PC-9 (cell line): ENCODE results near the gene ZRANB2. TPM values are rescaled to one million over a fixed set of nuclear protein-coding genes. Genes with fewer than 3 reads are reported as not detected.

Experiments
- BruUV-seq: library from RNA; stranded (reverse); fragments of 400-500 nt; replicated peaks from 2 replicates; lab custom pipeline; 2021; lab: Mats Ljungman, UMichigan
- CTCF ChIA-PET: fragments of 300-600 bp; sonication (Branson Sonifier 250); formaldehyde crosslinking; loops from one replicate; lab custom pipeline; 2022; ENCODE audit warnings: antibody characterized with exemption; lab: Charles Lee
- POLR2A ChIA-PET: fragments of 300-600 bp; sonication (Branson Sonifier 250); formaldehyde crosslinking; loops from one replicate; lab custom pipeline; 2022; ENCODE audit warnings: antibody characterized with exemption; ENCODE audit not compliant: unreplicated experiment; lab: Charles Lee
- DNase-seq, 2 experiments: peaks; one replicate each; pipeline versions ENCODE4 v3.0.0 to v3.0.0-alpha.2; 2015 to 2022; ENCODE audit warnings: mixed read lengths in 1 of 2
- H2AFZ ChIP-seq: fragments of 200-600 bp; sonication (generic); 2 replicates; pipeline ENCODE4 v1.8.1; 2017; ENCODE audit warnings: antibody characterized with exemption
- H3F3A ChIP-seq: fragments of 200-600 bp; sonication (generic); 2 replicates; pipeline ENCODE4 v1.8.1; 2017; ENCODE audit warnings: antibody characterized with exemption, mild to moderate bottlenecking, low read depth; ENCODE audit not compliant: insufficient read depth
- H3K27ac ChIP-seq: fragments of 200-600 bp; sonication (generic); 2 replicates; pipeline ENCODE4 v1.6.1; 2016; ENCODE audit warnings: mixed run types
- H3K27me3 ChIP-seq: fragments of 200-600 bp; sonication (generic); 2 replicates; pipeline ENCODE4 v1.6.1; 2016; ENCODE audit warnings: low read depth, mixed run types; ENCODE audit not compliant: insufficient read depth
- H3K36me3 ChIP-seq: fragments of 200-600 bp; sonication (generic); 2 replicates; pipeline ENCODE4 v1.6.1; 2016; ENCODE audit warnings: low read depth, mixed run types
- H3K4me1 ChIP-seq: fragments of 200-600 bp; sonication (generic); replicated peaks from 2 replicates; pipeline ENCODE4 v1.6.1; 2016; ENCODE audit warnings: mixed run types; ENCODE audit not compliant: insufficient read depth
- H3K4me2 ChIP-seq: fragments of 200-600 bp; sonication (generic); 2 replicates; pipeline ENCODE4 v1.6.1; 2017; ENCODE audit warnings: mixed run types
- H3K4me3 ChIP-seq: fragments of 200-600 bp; sonication (generic); 2 replicates; pipeline ENCODE4 v1.6.1; 2016; ENCODE audit warnings: mixed run types
- H3K79me2 ChIP-seq: fragments of 200-600 bp; sonication (generic); 2 replicates; pipeline ENCODE4 v1.6.1; 2017; ENCODE audit warnings: low read depth, mixed run types
- H3K9me2 ChIP-seq: fragments of 200-600 bp; sonication (generic); 2 replicates; pipeline ENCODE4 v1.8.1; 2017; ENCODE audit warnings: mild to moderate bottlenecking; ENCODE audit not compliant: insufficient read depth
- H3K9me3 ChIP-seq: fragments of 200-600 bp; sonication (generic); 2 replicates; pipeline ENCODE4 v1.8.1; 2016; ENCODE audit warnings: low read depth; ENCODE audit not compliant: insufficient read depth
- H4K20me1 ChIP-seq: fragments of 200-600 bp; sonication (generic); 2 replicates; pipeline ENCODE4 v1.8.1; 2017; ENCODE audit not compliant: insufficient read depth
- EZH2 ChIP-seq: fragments of 200-600 bp; sonication (generic); IDR thresholded peaks from 2 replicates; pipeline ENCODE4 v1.8.0; 2017; ENCODE audit warnings: antibody characterized with exemption, low read depth
- intact Hi-C: fragments of 100-400 bp; cut with micrococcal nuclease; formaldehyde crosslinking; loops from one replicate; pipeline ENCODE4 v1.10.0; 2022; ENCODE audit not compliant: unreplicated experiment
- total RNA-seq: library from RNA; stranded (reverse); gene quantifications from 2 replicates; pipeline ENCODE4 v1.2.3, GENCODE V29; 2021
- TF ChIP-seq, protein P1 (sequence below): fragments of 200-600 bp; sonication (generic); conservative IDR thresholded peaks from 2 replicates; pipeline ENCODE4 v1.6.1; 2017; ENCODE audit warnings: mixed run types, antibody characterized with exemption, mild to moderate bottlenecking, moderate library complexity

Gene ZRANB2
- total RNA-seq, 1 experiment from 2014 or later, result 79.6 TPM

DNA sequence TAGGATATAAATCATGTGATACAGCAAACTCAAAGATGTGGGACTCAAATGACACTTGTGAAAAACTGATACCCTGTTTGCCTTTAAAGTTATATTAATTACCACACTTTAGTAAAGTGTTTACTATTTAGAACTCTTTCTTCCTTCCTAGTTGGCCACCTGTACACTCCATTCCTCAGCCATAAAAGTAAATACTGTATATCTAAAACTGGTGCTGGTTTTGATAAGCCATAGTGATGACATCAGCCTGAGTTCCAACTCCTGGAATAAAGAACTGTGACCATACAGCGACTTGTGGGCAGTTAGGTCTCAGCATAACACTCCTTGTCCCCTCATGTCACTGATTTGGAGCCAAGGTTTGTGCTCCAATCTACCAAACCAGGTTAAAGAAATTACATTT is 36.0 kb downstream of the ZRANB2 start:
- DNase-seq, result no peak
- H2AFZ ChIP-seq, result no peak overlapping the region; the same call in 1 of the 2 replicates
- intact Hi-C loops, result no loop called here
- no TSS peak for BruUV-seq
- no peaks in the 10 kb centered on the region for H3K4me1 ChIP-seq
- TF ChIP-seq EZH2, result no peak
- TF ChIP-seq, protein P1, sequence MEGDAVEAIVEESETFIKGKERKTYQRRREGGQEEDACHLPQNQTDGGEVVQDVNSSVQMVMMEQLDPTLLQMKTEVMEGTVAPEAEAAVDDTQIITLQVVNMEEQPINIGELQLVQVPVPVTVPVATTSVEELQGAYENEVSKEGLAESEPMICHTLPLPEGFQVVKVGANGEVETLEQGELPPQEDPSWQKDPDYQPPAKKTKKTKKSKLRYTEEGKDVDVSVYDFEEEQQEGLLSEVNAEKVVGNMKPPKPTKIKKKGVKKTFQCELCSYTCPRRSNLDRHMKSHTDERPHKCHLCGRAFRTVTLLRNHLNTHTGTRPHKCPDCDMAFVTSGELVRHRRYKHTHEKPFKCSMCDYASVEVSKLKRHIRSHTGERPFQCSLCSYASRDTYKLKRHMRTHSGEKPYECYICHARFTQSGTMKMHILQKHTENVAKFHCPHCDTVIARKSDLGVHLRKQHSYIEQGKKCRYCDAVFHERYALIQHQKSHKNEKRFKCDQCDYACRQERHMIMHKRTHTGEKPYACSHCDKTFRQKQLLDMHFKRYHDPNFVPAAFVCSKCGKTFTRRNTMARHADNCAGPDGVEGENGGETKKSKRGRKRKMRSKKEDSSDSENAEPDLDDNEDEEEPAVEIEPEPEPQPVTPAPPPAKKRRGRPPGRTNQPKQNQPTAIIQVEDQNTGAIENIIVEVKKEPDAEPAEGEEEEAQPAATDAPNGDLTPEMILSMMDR, result no peak
- H3K9me2 ChIP-seq, result no peaks in the 10 kb centered on the region
- H4K20me1 ChIP-seq, result no peaks in the 10 kb centered on the region
- ChIA-PET POLR2A (no interaction called here), CTCF (no interaction called here)
- H3K4me3 ChIP-seq, result no peak overlapping the region
- no peaks in the 10 kb centered on the region; the same call in 1 of the 2 replicates for H3K9me3 ChIP-seq
- no peak overlapping the region for H3K4me2 ChIP-seq
- H3K79me2 ChIP-seq, result no peaks in the 10 kb centered on the region
- H3K36me3 ChIP-seq, result no peaks in the 10 kb centered on the region
- H3K27ac ChIP-seq, result no peak overlapping the region
- H3F3A ChIP-seq, result no peaks in the 10 kb centered on the region
- no peaks in the 10 kb centered on the region for H3K27me3 ChIP-seq

DNA sequence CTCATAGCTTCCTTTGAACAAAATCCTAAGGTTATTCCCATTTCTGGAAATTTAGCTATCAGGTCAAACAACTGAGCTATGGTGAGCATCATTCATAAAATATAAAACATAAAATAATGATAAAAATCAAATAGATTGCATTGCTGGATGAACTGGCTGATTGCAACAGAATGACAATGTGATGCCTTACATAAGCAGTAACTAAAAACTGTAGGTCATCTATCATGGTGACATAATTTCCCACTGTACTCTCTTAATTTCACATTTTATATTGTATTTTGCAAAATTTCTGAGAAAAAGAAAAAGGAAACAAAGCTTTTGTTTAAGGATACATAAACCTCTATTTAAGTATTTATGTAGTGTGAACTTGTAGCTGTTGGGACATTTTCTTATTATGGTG is 37.8 kb downstream of the ZRANB2 start:
- no TSS peak for BruUV-seq
- H3K27ac ChIP-seq, result no peak overlapping the region
- no peaks in the 10 kb centered on the region; the same call in 1 of the 2 replicates for H3K9me3 ChIP-seq
- H3F3A ChIP-seq, result no peaks in the 10 kb centered on the region
- no peaks in the 10 kb centered on the region for H3K27me3 ChIP-seq
- H3K9me2 ChIP-seq, result no peaks in the 10 kb centered on the region
- TF ChIP-seq, protein P1, result no peak
- no peak for TF ChIP-seq EZH2
- POLR2A ChIA-PET, result no interaction called here
- H3K4me1 ChIP-seq, result no peaks in the 10 kb centered on the region
- H2AFZ ChIP-seq, result no peak overlapping the region
- no peak for DNase-seq
- no peaks in the 10 kb centered on the region for H4K20me1 ChIP-seq
- no peak overlapping the region for H3K4me2 ChIP-seq
- intact Hi-C loops, result no loop called here
- H3K79me2 ChIP-seq, result no peaks in the 10 kb centered on the region
- H3K36me3 ChIP-seq, result no peaks in the 10 kb centered on the region
- CTCF ChIA-PET, result no interaction called here
- H3K4me3 ChIP-seq, result no peak overlapping the region

DNA sequence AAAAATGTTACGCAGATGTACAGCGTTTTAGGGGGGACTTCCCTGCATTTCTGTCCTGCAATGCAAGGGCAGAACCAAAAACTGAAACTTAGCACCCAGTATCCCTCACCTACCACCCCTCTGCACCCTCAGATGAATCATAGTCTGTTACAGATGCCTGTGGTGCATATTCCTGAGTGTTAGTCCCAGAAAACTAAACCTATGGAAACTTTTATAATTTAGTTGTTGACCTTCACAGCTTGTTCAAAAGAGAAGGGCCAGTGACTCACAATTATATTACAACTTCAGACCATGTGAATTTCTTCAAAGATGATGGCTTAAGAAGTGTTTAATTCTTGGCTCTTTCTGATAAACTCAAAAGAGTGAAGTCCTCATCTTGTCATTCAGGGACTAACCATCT is 39.0 kb downstream of the ZRANB2 start:
- H3F3A ChIP-seq, result no peaks in the 10 kb centered on the region
- no peak overlapping the region for H2AFZ ChIP-seq
- H3K27ac ChIP-seq, result no peak overlapping the region
- ChIA-PET CTCF (no interaction called here), POLR2A (interaction anchor here (0.5 kb wide), 1 partner anchor 81 kb away, joined by 4 read pairs; no protein-coding TSS in a partner anchor)
- no peak overlapping the region for H3K4me2 ChIP-seq
- H4K20me1 ChIP-seq, result no peaks in the 10 kb centered on the region
- intact Hi-C loops, result no loop called here
- TF ChIP-seq, protein P1, result no peak
- TF ChIP-seq EZH2, result no peak
- no peaks in the 10 kb centered on the region for H3K27me3 ChIP-seq
- no peaks in the 10 kb centered on the region for H3K36me3 ChIP-seq
- H3K79me2 ChIP-seq, result no peaks in the 10 kb centered on the region
- H3K4me3 ChIP-seq, result no peak overlapping the region
- no TSS peak for BruUV-seq
- H3K4me1 ChIP-seq, result no peaks in the 10 kb centered on the region
- H3K9me2 ChIP-seq, result no peaks in the 10 kb centered on the region
- H3K9me3 ChIP-seq, result no peaks in the 10 kb centered on the region; the same call in 1 of the 2 replicates
- no peak for DNase-seq
